22Rv1 (cell line): ENCODE results near the gene SLC4A9.

Experiments
- ZFX ChIP-seq: fragments of 450-650 bp; IDR thresholded peaks from 2 replicates; pipeline ENCODE4 v1.6.1; 2017; ENCODE audit warnings: antibody characterized with exemption, borderline replicate concordance
- TF ChIP-seq, protein P1 (sequence below): fragments of 450-650 bp; IDR thresholded peaks from 2 replicates; pipeline ENCODE4 v1.5.1; 2017; ENCODE audit warnings: mild to moderate bottlenecking

DNA sequence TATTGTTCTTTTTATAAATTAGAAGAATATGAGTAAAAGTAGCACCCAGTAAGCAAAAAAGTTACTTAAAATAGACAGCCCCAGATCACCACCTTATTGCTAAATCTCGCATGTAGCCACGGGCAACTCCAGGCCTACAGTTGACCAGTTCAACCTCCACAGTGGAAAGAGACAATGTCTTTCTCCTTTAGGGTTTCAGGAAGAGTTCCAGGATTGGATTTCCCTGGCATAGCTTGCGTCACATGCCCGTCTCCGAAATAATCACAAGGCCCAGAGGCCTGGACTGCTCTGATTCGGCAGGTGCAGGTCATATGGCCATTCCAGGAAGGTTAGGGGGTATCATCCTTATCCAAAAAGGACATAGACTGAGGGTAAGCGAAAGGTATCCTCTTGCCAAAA lies 47.2 kb upstream of the SLC4A9 start:
- TF ChIP-seq, protein P1, sequence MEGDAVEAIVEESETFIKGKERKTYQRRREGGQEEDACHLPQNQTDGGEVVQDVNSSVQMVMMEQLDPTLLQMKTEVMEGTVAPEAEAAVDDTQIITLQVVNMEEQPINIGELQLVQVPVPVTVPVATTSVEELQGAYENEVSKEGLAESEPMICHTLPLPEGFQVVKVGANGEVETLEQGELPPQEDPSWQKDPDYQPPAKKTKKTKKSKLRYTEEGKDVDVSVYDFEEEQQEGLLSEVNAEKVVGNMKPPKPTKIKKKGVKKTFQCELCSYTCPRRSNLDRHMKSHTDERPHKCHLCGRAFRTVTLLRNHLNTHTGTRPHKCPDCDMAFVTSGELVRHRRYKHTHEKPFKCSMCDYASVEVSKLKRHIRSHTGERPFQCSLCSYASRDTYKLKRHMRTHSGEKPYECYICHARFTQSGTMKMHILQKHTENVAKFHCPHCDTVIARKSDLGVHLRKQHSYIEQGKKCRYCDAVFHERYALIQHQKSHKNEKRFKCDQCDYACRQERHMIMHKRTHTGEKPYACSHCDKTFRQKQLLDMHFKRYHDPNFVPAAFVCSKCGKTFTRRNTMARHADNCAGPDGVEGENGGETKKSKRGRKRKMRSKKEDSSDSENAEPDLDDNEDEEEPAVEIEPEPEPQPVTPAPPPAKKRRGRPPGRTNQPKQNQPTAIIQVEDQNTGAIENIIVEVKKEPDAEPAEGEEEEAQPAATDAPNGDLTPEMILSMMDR, result no peak
- no peak for TF ChIP-seq ZFX
